ENCODE measurements around the gene CALML6.

Gene CALML6

GRCh38 chr1:1948783-1949182 is 33.7 kb downstream of the CALML6 start:
- Histone ChIP-seq H3K9ac (ENCODE audit: low read length) (no peak overlapping the region), H3K9me2 (replicated peaks; ENCODE audit: insufficient read depth, low read length) (no peaks in the 10 kb centered on the region), H3K27ac (ENCODE audit: low read depth, low read length) (no peak overlapping the region), H2AFZ (ENCODE audit: low read depth, low read length, severe bottlenecking) (no peak overlapping the region), H4K20me1 (ENCODE audit: low read depth, low read length) (no peaks in the 10 kb centered on the region), H3K36me3 (ENCODE audit: low read length) (no peaks in the 10 kb centered on the region), H3K27me3 (ENCODE audit: low read length) (no peaks in the 10 kb centered on the region), H3K4me2 (ENCODE audit: low read depth, low read length, poor library complexity, severe bottlenecking) (no peak overlapping the region), H3F3A (ENCODE audit: insufficient read depth) (no peaks in the 10 kb centered on the region), H3K4me3 (ENCODE audit: insufficient read depth, low read length, poor library complexity, severe bottlenecking) (no peak overlapping the region), H3K9me3 (ENCODE audit: insufficient read depth, low read length) (no peaks in the 10 kb centered on the region; the same call in 1 of the 2 replicates), H3K79me2 (ENCODE audit: insufficient read depth, low read length) (no peaks in the 10 kb centered on the region)
- TF ChIP-seq EZH2phosphoT487 (conservative IDR thresholded peaks at IDR 0.05; ENCODE audit: low read length), result no peak
- TF ChIP-seq, protein P1, sequence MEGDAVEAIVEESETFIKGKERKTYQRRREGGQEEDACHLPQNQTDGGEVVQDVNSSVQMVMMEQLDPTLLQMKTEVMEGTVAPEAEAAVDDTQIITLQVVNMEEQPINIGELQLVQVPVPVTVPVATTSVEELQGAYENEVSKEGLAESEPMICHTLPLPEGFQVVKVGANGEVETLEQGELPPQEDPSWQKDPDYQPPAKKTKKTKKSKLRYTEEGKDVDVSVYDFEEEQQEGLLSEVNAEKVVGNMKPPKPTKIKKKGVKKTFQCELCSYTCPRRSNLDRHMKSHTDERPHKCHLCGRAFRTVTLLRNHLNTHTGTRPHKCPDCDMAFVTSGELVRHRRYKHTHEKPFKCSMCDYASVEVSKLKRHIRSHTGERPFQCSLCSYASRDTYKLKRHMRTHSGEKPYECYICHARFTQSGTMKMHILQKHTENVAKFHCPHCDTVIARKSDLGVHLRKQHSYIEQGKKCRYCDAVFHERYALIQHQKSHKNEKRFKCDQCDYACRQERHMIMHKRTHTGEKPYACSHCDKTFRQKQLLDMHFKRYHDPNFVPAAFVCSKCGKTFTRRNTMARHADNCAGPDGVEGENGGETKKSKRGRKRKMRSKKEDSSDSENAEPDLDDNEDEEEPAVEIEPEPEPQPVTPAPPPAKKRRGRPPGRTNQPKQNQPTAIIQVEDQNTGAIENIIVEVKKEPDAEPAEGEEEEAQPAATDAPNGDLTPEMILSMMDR (IDR thresholded peaks at IDR 0.05; ENCODE audit: insufficient read depth, low read length, poor library complexity, severe bottlenecking), result no peak

- peaks cover 6% of the 10 kb centered on the region; the same call in 1 of the 2 replicates for H3K9me3 ChIP-seq (ENCODE audit: insufficient read depth, low read length)
- H4K20me1 ChIP-seq (ENCODE audit: low read depth, low read length), result no peaks in the 10 kb centered on the region
- H3F3A ChIP-seq (ENCODE audit: insufficient read depth), result no peaks in the 10 kb centered on the region
- no peak overlapping the region for H3K4me3 ChIP-seq (ENCODE audit: insufficient read depth, low read length, poor library complexity, severe bottlenecking)
- no peak overlapping the region for H2AFZ ChIP-seq (ENCODE audit: low read depth, low read length, severe bottlenecking)
- H3K4me2 ChIP-seq (ENCODE audit: low read depth, low read length, poor library complexity, severe bottlenecking), result no peak overlapping the region
- no peak overlapping the region for H3K27ac ChIP-seq (ENCODE audit: low read depth, low read length)
- no peaks in the 10 kb centered on the region for H3K79me2 ChIP-seq (ENCODE audit: insufficient read depth, low read length)
- no peaks in the 10 kb centered on the region for H3K9me2 ChIP-seq (replicated peaks; ENCODE audit: insufficient read depth, low read length)
- no peaks in the 10 kb centered on the region for H3K27me3 ChIP-seq (ENCODE audit: low read length)
- no peaks in the 10 kb centered on the region for H3K36me3 ChIP-seq (ENCODE audit: low read length)
- no peak overlapping the region for H3K9ac ChIP-seq (ENCODE audit: low read length)
- TF ChIP-seq, protein P1 (IDR thresholded peaks at IDR 0.05; ENCODE audit: insufficient read depth, low read length, poor library complexity, severe bottlenecking), result no peak
- no peak for TF ChIP-seq EZH2phosphoT487 (conservative IDR thresholded peaks at IDR 0.05; ENCODE audit: low read length)
Measured at GRCh38 chr1:1950940-1951339, 35.9 kb downstream of the CALML6 start.

- Histone ChIP-seq H3K27me3 (ENCODE audit: low read length) (no peaks in the 10 kb centered on the region), H3F3A (ENCODE audit: insufficient read depth) (no peaks in the 10 kb centered on the region), H3K4me3 (ENCODE audit: insufficient read depth, low read length, poor library complexity, severe bottlenecking) (no peak overlapping the region)
Measured at GRCh38 chr1:1954015-1954414, 39.0 kb downstream of the CALML6 start.

More at GRCh38 chr1:1954015-1954414, 39.0 kb downstream of the CALML6 start:
- Histone ChIP-seq H3K4me2 (ENCODE audit: low read depth, low read length, poor library complexity, severe bottlenecking) (no peak overlapping the region), H3K9me3 (ENCODE audit: insufficient read depth, low read length) (peaks cover 6% of the 10 kb centered on the region; the same call in 1 of the 2 replicates), H4K20me1 (ENCODE audit: low read depth, low read length) (no peaks in the 10 kb centered on the region), H3K27ac (ENCODE audit: low read depth, low read length) (no peak overlapping the region), H3K9ac (ENCODE audit: low read length) (no peak overlapping the region), H3K79me2 (ENCODE audit: insufficient read depth, low read length) (no peaks in the 10 kb centered on the region), H3K9me2 (replicated peaks; ENCODE audit: insufficient read depth, low read length) (no peaks in the 10 kb centered on the region), H2AFZ (ENCODE audit: low read depth, low read length, severe bottlenecking) (no peak overlapping the region), H3K36me3 (ENCODE audit: low read length) (no peaks in the 10 kb centered on the region)
- no peak for TF ChIP-seq EZH2phosphoT487 (conservative IDR thresholded peaks at IDR 0.05; ENCODE audit: low read length)
- TF ChIP-seq, protein P1 (IDR thresholded peaks at IDR 0.05; ENCODE audit: insufficient read depth, low read length, poor library complexity, severe bottlenecking), result no peak
